Measurements from ENCODE around the gene BEND3.
"Not testable (repeated sequence)": the region's sequence is repeated elsewhere in the genome, so short reads cannot be mapped to it uniquely, and the experiment has no call there.

Gene BEND3

GRCh38 chr6:107121964-107122495, 6.7 kb upstream of the BEND3 start:
- DNase-seq (ENCODE audit: low read depth in 2 of 3, low spot score in 1 of 3) = no peak

DNA sequence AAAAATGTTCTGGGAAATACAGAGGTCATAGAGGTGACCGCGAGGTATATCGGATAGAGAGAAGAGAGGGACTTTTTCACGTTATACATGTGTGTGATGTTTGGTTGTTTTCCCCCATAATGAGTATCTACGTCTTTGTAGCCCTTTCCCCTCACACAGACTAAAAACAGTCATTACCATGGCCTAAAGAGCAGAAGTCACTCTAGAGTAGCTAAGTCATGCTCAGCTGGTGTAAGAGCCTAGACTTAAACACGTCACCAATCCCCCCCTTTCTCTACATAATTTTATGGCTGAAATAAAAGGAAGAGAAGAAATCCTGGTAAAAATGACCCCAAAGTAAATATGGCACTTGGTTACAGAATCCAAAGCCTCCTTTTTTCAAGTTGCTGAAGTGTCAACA, 6.0 kb upstream of the BEND3 start:
- DNase-seq (ENCODE audit: low read depth in 2 of 3, low spot score in 1 of 3) = no peak

DNA sequence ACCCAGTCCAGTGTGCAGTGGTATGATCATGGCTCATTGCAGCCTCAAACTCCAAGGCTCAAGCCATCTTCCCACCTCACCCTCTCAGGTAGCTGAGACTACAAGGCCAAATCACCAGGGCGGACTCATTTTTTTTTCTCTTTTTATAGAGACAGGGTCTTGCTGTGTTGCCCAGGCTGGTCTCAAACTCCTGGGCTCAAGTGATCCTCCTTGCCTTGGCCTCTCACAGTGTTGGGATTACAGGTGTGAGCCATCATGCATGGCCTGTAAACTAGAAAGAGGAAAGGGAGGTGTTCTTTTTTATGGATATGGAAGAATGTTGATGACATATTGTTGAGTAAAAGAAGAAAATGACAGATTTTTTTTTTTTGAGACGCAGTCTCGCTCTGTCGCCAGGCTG, 5.1 kb upstream of the BEND3 start:
- DNase-seq (ENCODE audit: low read depth in 2 of 3, low spot score in 1 of 3) = no peak

- DNase-seq (ENCODE audit: low read depth in 2 of 3, low spot score in 1 of 3) = no peak
Measured at GRCh38 chr6:107118976-107119375, 3.7 kb upstream of the BEND3 start.

DNA sequence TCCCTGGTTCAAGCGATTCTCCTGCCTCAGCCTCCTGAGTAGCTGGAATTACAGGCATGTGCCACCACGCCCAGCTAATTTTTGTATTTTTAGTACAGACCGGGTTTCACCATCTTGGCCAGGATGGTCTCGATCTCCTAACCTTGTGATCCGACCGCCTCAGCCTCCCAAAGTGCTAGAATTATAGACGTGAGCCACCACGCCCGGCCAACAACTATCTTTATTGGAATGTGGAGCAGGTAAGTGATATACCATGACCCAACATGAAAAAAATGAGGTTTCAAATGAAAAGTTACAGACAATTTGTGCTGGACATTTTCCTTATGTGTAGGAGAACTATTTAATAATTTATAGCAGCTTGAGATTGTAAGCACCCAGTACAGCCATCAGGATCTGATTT, 3.2 kb upstream of the BEND3 start:
- DNase-seq (ENCODE audit: low read depth in 2 of 3, low spot score in 1 of 3) = not testable (repeated sequence)

- no peak for DNase-seq (ENCODE audit: low read depth in 2 of 3, low spot score in 1 of 3)
Measured at GRCh38 chr6:107116931-107117330, 1.6 kb upstream of the BEND3 start.

GRCh38 chr6:107116328-107116892, 1.1 kb upstream of the BEND3 start:
- peak in 1 of 3 donors; percentile 6 for DNase-seq (ENCODE audit: low read depth in 2 of 3, low spot score in 1 of 3)

DNA sequence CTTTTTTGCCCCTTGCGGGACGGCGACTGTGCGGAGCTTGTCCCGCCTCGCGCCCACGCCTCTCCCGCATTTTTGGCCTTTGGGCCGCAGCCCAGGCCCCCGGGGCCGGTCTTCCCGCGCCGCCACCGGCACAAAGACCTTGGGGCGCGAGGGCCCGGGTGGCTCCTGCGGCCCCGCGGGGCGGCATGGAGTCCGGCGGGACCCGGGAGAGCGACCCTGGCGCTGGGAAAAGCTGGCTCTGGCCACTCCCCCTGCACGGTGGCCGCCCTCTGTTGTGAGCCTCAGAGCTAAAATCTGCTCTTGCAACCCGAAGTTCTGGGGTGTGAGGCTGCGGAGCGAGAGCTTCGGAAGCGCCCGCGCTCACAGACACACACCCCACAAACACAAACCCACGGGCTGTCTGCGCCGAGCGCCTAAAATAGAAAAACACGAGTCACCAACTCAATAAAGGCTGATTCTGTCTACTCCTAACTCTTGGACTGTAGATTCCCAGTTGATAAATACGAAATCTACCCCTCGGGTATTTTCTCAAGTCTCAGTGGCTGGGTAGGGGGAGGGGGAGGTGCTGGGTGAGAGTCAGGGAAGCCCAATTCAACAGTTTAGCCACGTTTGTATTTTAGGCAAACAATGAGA, 496 bp upstream of the BEND3 start:
- peak in 2 of 3 donors; percentile 12 to 17 for DNase-seq (ENCODE audit: low read depth in 2 of 3, low spot score in 1 of 3)

DNA sequence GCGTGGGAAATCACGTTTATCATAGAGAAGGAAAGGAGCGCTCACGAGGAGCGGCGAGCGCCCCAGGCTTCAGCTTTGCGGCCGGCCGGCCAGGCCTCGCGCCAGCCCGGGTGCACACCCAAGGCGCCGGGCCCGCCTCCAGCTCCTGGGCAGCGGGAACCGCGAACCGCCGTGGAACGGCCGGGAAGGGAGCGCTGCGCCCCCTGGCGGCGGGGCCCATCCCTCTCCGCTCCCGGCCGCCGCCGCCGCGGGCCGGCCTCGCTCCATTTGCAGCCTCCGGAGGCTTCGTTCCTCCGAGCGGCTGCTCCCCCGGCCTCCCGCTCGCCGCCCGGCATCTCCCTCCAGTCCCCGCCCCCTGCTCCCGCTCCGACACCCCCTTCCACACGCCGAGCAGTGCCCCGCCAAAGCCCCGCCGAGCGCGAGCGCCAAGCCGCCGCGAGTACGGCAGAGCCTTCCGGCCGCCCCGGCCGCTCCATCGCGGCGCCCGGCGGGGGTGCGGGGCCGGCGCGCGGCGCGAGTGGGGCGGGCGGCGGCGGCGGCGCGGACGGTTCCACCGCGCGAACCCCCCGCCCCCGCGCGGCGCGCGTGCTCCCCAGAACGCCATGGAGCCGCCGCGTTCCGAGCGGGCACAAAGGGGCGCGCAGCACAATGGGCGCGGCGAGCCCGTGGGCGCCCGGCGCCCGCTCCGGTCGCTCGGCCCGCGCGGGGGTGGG, 946 bp downstream of the BEND3 start:
- DNase-seq (ENCODE audit: low read depth in 2 of 3, low spot score in 1 of 3) = peak; percentile 49 to 75 (median 59)

DNA sequence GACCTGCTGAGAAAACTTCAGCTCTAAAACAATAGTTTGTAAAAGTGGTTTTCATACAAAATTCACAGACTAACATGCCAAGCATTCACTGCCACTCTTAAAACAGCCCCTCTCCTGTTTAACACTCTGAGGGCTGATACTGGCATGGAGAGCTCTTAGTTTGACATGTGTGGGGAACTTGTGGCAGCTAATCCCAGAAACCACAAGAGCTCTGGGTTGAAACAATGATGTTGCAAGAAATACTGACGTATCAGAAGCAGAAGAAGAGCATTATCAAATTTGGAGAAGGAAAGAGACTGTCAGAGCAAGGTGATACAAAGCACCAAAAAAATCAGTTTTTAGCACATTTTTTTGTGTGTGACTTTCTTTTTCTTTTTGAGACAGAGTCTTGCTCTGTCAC, 5.1 kb downstream of the BEND3 start:
- DNase-seq (ENCODE audit: low read depth in 2 of 3, low spot score in 1 of 3) = no peak

GRCh38 chr6:107108201-107108890, 7.0 kb downstream of the BEND3 start:
- DNase-seq (ENCODE audit: low read depth in 2 of 3, low spot score in 1 of 3) = no peak

DNA sequence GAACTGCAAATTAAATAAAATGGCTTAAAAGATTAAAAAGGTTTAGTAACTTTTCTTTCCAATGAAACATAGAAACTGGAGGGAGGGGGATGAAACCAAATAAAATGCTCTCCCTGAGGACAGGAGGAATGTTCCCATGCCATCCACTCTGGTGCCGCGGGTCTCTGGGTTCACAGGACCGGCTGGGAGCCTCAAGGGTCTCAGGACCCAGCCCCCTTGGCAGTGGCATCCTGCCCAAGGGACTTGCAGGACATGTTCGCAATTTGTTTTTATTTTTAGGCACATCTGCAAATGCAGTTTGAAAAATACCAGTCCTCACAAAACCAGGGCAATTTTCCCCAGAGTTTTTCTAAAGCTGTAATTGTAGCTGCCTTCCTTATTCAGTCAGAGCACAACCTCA, 7.5 kb downstream of the BEND3 start:
- no peak for DNase-seq (ENCODE audit: low read depth in 2 of 3, low spot score in 1 of 3)

DNA sequence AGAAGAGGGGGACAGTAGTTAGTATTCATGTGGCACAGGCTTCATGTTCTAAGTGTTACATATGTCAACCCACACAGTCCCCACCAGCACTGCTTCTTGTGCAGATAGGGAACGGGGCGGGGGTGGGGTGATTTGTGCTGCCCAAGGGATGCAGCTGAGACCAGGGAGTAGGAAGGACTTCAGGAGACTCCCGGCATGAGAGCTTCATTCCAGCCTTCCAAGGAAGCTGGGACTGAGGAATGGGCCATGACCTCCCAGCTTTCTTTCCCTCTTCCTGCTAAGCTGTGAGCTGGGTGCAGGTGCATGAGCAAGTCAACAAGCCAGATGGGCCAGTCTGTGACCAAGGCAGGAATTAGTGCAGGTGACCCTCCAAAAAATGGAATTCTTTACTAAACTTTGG, 9.2 kb downstream of the BEND3 start:
- no peak for DNase-seq (ENCODE audit: low read depth in 2 of 3, low spot score in 1 of 3)

- no peak for DNase-seq (ENCODE audit: low read depth in 2 of 3, low spot score in 1 of 3)
Measured at GRCh38 chr6:107105511-107106116, 9.7 kb downstream of the BEND3 start.

DNA sequence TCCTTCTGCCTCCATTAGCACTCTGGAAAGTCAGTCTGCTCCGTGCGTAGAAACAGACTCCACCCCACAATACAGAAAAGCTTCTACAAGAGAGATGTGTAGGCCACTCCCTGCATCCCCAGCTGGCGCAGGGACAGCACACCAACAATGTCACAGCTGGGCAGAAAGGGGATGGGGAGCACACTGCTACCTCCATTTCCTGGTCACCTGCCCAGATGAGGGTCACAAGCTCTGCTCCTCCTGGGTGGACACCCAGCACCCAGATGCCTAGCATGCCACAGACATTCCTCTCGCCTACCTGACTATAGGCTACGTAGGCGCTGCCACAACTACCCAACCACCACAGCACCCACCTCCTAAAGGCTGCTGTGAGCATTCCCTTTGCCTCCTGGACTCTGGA, 12.2 kb downstream of the BEND3 start:
- no peak for DNase-seq (ENCODE audit: low read depth in 2 of 3, low spot score in 1 of 3)

DNA sequence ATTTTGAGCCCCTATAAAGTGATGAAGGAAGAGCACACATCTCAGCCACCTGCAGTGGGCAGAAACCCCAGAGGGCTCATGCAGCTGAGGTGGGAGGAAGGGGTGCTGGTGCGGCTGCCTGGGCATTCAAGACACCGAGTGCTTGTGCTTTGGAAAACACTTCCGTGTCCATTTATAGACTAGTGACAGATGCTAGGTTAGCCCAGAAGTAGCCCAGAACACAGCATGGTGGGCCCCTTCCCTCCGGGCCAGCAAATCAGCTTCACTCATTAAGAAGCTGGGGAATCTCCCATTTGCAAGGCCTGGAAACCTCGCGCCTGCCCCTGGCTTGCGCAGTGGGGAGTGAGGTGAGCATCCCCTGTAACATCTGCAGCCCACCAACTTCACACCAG, 12.9 kb downstream of the BEND3 start:
- no peak for DNase-seq (ENCODE audit: low read depth in 2 of 3, low spot score in 1 of 3)

GRCh38 chr6:107101686-107102413, 13.5 kb downstream of the BEND3 start:
- DNase-seq (ENCODE audit: low read depth in 2 of 3, low spot score in 1 of 3) = no peak

DNA sequence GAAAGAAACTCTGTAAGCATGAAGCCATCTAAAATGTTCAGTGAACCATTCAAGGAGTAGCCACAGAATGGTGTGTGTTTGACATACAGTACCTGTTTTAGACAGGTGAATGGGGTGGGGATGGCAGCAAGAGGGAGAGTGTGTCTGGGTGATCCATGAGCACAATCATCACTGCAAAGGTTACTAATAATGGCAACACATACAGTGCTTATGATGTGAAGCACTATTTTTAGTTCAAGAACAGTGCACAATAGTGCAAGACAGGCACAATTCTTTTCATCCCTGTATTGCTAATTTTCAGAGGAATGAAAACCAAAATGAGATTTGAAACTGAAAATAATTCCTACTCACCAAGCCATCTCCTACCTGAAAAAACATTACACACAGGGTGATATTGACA, 14.1 kb downstream of the BEND3 start:
- no peak for DNase-seq (ENCODE audit: low read depth in 2 of 3, low spot score in 1 of 3)

GRCh38 chr6:107098436-107099307, 16.6 kb downstream of the BEND3 start:
- DNase-seq (ENCODE audit: low read depth in 2 of 3, low spot score in 1 of 3) = no peak

DNA sequence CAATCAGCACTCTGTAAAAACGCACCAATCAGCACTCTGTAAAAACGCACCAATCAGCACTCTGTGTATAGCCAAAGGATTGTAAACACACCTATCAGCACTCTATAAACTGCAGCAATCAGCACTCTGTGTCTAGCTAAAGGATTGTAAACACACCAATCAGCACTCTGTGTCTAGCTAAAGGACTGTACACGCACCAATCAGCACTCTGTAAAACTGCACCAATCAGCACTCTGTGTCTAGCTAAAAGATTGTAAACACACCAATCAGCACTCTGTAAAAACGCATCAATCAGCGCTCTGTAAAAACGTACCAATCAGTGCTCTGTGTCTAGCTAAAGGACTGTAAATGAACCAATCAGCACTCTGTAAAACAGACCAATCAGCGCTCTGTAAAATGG, 30.9 kb downstream of the BEND3 start:
- not testable (repeated sequence) for DNase-seq (ENCODE audit: low read depth in 2 of 3, low spot score in 1 of 3)
